NCI-H82 (cell line): ENCODE measurements around the gene EED.
A peak's percentile ranks its signal among the peaks of the same experiment; 100 is the strongest.

ENCODE experiments used
- DNase-seq: peaks from one replicate; lab custom pipeline; 2025; lab: John Stamatoyannopoulos, UW

Gene EED, protein sequence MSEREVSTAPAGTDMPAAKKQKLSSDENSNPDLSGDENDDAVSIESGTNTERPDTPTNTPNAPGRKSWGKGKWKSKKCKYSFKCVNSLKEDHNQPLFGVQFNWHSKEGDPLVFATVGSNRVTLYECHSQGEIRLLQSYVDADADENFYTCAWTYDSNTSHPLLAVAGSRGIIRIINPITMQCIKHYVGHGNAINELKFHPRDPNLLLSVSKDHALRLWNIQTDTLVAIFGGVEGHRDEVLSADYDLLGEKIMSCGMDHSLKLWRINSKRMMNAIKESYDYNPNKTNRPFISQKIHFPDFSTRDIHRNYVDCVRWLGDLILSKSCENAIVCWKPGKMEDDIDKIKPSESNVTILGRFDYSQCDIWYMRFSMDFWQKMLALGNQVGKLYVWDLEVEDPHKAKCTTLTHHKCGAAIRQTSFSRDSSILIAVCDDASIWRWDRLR

DNA sequence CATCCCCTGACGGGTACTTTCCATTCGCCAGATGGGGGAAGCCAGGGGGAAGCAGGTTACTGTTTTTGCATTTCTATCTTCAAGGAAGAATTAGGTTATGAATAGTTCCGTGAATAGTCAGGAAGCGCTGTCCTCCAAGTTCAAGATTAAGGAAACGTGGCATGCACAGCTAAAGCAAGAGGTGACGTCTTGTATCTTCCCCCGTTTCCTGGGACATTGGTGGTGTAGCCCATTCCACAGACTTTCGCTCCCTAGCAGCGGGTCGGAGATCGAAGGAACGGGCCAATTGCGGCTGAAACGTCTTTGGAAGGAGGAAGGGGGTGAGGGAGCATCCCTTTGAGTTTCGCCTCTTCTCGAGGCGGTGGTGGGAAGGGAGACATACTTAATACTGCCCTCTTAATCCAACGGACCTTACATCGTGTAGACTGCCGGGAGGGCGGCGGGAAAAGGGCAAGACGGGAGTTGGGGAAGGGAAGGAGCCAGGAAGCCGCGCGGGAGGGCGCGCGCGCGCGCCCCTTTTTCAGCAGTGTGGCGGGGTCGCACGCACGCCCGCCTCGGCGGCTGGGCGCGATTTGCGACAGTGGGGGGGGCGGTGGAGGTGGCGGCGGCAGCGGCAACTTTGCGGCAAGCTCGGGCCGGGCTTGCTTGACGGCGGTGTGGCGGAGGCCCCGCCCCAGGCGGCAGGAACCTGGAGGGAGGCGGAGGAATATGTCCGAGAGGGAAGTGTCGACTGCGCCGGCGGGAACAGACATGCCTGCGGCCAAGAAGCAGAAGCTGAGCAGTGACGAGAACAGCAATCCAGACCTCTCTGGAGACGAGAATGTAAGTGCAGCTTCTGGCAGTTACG, at the start of gene EED:
Gene EED, plus strand, starts transcription at position 232 of the 847 bp plus-strand sequence. Its CDS starts 477 bp downstream, at position 709.
- DNase-seq = peak; percentile 94

DNA sequence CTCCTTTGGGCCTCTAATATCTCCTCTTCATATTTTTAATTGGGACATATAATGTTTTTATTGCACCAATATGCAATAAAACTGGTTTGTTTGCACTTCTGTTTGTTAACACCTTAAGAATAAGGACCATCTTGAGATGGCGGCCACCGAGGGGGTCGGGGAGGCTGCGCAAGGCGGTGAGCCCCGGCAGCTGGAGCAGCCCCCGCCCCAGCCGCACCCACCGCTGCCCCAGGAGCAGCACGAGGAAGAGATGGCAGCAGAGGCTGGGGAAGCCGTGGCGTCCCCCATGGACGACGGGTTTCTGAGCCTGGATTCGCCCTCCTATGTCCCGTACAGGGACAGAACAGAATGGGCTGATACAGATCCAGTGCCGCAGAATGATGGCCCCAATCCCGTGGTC, 49.6 kb upstream of the EED start:
- no peak for DNase-seq

DNA sequence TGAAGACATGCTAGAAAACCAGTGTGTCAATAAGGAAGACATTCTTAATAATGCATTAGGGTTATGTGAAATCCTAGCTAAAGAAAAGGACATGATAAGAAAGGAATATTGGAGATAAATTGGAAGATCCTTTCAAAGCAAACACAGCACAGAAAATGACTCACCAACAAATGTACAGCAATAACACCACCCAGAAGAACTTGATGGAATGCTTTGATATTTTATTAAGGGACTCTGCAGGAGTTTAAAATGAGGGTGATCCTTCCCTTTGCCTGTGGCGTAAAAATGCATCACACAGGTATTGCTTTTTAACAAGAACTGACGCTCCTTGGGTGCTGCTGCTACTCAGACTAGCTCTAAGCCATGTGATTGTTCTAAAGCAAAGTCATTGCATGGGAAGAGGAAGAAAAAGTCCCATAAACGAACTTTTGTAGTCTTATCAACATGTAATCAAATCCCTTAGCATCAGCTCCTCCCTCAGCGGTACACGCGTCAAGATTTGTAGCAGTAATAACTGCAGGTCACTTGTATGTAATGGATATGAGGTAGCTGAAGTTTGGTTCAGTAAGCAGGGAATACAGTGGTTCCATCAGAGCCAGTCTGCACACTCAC, 48.4 kb upstream of the EED start:
- no peak for DNase-seq

DNA sequence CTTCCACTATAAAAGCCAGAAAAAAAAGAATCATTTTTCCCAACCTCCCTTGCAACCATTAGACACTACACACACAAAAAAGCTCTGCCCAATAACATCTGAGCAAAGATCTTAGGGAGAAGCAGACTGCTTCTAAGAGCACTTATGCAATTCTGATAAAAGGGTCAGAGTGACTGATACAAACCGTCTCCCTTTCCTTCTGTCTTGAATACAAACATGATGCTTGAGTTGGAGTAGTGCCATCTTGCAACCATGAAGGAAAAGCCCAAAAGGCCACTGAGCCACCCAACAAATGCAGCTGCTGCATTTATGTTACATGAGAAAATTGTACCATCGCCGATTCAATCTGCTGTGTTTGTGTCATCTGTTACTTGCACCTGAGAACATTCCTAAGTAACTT, 47.6 kb upstream of the EED start:
- DNase-seq = no peak

DNA sequence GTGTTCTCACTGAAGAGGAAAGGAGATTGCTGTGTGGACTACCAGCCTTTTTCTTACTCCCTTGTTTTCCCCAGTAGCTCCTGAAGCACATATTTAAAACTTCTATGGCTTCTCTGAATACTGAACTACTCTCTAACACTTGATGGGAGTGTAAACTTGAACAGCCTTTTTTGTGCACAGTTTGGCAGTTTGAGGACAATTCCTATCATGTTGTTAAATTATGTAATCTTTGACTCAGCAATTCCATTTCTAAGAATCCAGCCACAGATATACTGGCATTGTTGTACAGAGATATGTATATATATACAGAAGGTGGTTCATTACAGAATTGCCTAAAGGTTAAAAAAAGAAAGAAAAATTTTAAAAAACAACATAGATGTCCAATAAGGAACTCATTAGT, 47.1 kb upstream of the EED start:
- no peak for DNase-seq

DNA sequence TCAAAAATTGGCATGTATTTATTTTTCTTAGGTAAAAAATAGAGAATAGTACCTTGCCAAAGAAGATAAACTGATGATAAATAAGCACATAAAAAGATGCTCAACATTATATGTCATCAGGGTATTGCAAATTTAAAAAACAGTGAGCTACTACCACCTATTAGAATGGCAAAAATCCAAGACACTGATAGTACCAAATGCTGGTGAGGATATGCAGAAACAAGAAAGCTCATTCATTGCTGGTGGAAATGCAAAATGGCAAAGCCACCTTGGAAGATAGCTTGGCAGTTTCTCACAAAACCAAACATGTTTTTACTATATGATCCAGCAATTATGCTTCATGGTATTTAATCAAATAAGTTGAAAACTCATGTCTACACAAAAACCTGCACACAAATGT, 46.4 kb upstream of the EED start:
- no peak for DNase-seq

DNA sequence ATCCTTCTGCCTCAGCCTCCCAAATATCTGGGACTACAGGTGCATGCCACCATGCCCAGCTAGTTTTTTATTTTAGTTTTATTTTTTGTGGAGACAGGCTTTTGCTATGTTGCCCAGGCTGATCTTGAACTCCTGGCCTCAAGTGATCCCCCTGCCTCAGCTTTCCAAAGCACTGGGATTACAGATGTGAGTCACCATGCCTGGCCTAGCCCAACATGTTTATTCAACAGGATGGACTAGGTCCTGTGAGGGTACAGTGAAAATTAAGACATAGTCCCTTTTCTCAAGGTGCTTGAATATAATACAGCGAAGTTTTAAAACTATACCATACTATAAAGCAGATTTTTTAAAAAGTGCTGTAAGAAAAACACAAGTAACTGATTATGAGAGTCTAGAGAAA, 45.2 kb upstream of the EED start:
- DNase-seq = no peak

DNA sequence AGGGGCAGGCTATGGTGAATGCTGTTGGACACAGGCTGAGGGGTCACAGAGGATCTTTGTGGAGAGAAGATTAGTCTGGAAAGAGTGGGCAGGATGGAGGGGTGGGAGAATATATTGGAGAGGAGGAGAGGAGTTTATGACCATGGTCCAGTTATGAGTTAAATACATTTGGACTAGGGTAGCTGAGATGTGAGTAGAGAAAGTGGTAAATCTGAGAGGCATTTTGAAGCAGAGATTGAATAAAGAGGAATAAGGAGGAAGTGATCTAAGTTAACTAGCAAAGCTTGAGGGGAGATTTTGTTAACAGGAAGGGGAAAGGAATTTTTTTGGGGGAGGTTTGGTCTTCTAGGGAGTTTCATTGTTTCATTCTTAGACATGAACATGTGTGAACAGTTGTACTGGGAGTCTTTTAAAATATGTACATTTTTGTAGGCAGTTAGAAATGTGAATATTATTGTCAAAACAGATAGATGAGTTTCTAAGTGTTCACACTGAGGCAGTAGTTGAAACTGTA, 43.1 kb upstream of the EED start:
- peak; percentile 5 for DNase-seq

DNA sequence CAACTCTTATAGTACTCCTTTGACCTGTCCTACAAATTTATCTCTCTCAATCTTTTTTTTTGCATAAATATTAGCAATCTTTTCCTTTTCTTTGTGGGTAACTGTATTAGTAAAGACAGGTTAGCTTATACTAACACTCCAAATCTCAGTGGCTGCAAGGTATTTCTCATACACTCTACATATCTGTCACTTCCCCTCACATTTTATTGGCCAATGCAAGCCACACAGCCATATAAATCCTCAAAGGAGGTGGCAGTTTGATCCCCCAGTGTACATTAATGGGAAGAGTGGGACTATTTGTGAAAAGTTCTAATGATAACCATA, 42.6 kb upstream of the EED start:
- no peak for DNase-seq

DNA sequence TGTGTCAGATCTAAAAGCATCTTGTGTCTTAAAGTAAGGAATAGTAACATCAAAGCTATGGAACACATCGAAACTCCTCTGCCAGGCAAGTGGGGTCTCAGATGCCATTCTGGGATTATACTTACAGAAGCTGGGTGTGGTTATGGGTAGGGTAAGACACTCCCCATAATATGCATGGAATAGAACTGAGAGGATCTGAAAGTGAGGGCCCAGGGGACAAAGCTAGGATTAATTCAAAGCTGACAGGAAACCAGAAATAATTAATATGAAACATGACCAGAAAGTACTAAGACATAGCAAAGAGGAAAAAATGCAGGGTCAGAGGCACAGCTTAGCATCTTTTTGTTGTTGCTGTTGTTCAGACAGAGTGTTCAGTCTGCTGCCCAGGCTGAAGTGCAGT, 40.2 kb upstream of the EED start:
- DNase-seq = no peak

DNA sequence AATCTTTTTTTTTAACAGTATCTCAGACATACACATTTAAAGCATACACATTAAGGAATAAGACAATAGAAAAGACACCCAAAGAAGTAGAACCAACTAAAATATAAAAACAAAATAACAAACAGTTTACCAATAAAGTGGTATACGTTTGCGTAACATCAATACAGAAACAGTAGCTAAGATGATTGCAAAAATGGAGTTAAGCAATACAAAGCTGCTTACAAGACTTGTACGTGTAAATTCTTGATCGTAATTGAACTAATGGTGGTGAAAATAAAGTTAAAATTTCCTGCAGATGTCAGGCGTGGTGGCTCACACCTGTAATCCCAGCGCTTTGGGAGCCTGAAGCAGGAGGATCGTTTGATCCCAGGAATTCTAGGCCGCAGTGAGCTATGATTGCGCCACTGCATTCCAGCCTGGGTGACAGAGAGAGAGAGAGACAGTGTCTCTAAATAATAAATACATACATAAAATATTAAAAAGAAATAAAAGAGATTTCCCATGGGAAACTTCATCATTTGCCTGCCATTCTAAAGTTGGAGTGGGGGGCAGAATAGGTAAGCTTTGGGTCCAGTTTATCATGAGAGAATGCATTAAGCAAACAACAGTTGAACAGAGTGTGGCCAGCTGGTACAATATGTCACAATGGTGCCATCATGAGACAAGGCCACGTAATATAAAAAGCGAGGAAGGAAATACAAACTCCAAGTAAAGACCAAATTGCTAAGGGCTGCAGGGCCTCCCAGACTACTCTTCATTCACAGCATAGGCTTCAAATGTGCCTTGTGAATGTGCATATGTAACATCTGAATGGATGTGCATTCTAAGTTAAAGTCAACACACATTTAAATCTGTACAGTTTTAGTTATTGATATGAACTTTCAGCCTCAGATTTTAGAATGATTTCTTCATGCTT, 38.9 kb upstream of the EED start:
- no peak for DNase-seq

DNA sequence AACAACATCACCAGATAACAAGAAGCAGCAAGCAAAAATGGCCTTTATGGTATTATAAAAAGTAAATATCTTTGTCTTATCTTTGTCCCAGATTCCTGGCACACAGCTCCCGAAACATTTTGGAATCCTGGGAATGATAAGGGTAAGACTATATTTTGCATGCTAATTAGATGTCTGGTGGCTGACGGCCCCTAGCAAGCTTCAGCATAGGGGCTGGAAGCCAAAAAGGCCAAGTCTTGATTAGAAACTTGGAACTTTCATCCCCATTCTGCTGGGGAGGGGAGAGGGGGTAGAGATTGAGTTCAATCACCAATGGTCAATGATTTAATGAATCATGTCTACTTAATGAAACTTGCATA, 38.2 kb upstream of the EED start:
- no peak for DNase-seq

DNA sequence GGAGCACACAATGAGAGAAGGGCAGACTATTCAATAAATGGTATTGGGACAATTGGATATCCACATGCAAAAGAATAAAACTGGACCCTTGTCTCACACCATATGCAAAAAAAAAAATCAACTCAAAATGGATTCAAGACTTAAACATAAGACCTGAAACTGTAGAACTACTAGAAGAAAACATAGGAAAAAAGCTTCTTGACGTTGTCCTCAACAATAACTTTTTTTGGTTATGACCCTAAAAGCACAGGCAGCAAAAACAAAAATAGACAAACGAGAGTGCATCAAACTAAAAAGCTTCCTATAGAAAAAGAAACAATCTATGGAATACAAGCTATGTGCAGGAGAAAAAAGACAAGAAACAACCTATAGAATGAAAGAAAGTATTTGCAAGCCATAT, 37.1 kb upstream of the EED start:
- no peak for DNase-seq

DNA sequence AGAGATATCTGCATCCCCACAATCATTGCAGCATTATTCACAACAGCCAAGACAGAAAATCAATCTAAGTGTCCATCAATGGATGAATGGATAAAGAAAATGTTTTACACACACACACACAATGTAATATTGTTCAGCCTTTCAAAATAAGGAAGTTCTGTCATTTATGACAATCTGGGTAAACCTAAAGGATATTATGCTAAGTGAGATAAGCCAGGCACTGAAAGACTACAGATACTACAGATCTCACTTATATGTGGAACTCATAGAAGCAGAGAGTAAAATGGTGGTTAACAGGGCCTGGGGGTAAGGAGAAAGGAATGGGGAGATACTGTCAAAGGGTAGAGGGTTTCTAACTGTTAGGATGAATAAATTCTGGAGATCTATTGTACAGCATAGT, 36.0 kb upstream of the EED start:
- DNase-seq = no peak

DNA sequence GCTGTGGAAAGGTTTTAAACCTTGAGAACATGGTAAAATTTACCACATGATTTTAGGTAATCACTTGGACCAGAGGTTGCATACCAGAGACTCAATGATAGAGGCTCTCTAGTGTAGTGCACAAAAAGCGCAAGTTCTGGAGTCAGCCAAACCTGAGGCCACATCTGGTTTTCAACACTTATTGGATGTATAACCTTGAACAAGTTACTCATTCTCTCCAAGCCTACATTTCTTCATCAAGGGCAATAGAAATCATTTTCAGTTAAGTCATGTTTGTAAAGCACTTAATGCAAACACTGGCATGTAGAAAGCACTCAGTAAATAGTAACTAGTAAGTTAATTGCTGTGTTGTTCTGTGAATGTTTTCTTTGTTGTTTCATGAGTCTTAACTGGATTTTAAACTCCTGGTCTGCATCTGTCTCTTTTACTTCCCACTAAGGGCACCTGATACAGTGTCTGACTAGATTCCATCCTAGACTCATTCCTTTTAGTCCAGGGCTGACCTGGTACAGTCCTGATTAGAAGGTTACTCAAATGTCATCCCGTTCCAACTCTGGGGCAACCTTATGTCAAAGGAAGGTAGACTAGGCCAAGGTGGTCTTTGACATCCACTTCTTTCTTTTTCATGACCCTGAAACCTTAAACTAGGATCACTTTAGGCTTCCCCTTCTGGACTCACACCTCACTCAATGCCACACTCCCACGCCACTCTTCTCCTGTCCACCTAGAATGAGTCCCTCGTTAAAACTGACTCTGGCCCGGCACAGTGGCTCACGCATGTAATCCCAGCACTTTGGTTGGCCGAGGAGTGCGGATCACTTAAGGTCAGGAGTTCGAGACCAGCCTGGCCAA, 34.5 kb upstream of the EED start:
- DNase-seq = no peak

DNA sequence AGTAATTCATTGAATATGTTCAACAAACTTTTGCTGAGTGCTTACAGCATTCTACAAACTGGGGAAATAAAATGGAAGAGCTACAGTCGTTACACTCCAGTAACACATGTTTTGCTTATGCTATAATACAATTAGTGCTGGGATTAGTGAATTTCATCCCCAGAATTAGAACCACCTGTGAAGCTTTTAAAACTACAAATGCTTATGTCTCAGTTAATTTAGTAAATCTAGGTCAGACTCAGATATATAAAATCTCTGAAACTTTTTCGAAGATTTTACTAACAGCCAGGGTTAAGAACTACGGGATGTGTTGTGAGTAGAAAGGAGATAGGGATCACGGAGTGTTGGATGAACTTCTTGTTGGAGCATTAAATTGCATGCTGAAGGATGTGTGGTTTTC, 33.7 kb upstream of the EED start:
- peak; percentile 62 for DNase-seq

DNA sequence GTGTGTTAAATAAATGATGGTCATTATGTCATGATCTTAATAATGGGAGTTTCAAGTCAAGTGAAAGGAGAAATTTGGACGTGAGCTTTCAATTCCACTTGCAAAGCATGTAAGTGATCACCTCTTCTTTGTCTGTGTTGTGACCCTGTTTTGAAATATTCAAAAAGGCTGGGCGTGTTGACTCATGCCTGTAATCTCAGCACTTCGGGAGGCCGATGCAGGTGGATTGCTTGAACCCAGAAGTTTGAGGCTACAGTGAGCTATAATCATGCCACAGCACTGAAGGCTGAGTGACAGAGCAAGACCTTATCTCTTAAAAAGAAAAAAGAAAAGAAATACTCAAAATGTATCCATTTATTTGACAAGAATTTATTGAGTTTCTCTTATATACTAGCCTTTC, 32.9 kb upstream of the EED start:
- no peak for DNase-seq

DNA sequence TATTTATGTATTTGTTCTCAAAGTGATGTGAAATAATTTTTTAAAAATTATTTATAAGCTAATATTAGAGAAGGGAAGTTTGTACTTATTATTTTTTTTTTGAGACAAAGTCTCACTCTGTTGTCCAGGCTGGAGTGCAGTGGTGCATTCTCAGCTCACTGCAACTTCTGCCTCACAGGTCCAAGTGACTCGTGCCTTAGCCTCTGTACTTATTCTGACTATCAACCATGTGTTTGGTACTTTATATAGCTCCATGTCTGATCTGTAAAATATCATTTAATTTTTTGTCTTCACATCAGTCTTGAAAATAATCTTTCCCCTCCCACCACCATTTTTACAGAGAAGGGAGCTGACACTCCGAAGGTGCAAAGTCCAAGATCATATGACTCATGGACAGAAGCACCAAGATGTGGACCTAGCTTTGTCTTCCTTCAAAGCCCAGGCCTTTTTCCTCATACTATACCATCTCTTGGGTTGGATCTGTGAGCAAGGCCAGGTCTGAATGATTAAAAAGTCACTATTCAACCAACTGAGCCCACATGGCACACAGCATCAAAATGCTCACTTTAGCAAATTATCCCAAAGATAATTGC, 32.4 kb upstream of the EED start:
- no peak for DNase-seq

DNA sequence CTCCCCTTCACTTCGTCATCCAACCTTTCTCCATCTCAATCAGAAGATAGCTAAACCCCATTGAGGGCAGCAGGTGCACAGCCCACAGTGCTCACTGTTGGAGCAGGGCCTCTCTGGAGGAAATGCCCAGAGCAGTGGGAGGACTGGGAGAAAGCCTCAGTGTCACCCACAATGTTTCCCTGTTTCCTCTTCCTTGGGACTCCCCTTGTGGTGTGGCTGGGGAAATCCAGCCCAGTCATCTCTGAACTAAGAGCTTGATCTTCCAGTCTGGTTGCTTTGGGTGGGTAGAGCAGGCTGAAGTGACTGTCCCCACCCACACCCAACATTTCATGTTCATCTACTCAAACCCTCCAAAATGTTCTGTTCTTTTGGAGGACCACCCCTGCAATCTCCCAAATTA, 29.8 kb upstream of the EED start:
- no peak for DNase-seq
